Measurements from ENCODE around the gene ZBTB3. TPM values are rescaled to one million over a fixed set of nuclear protein-coding genes. Genes with fewer than 3 reads are reported as not detected.

The ZBTB3 gene
- total RNA-seq, 1 experiment from 2014 or later, result 43.4 TPM

- no peaks in the 10 kb centered on the region for H3K4me1 ChIP-seq (ENCODE audit: insufficient read depth, low read length)
- no peak within 1 kb of the TSS for H2BK12ac ChIP-seq (ENCODE audit: insufficient read length, low read depth, low read length)
- peak within 1 kb of the TSS; percentile 34 for H2AFZ ChIP-seq (ENCODE audit: low read length)
- Mint-ChIP-seq H3K27ac (peak within 1 kb of the TSS; percentile 99 to 100 (median 100)), H3K9me3 (no peaks in the 10 kb centered on the region), H3K4me1 (peaks cover 20 to 27% of the 10 kb centered on the region in 2 experiments), H3K27me3 (ENCODE audit: low read depth) (no peaks in the 10 kb centered on the region), H3K4me3 (peak within 1 kb of the TSS; percentile 89 to 95), H3K36me3 (ENCODE audit: insufficient read depth in 1 of 3, low read depth in 3 of 3) (peaks cover 21 to 43% (median 35%) of the 10 kb centered on the region in 3 experiments)
- peak within 1 kb of the TSS; percentile 96 for H3K27ac ChIP-seq (ENCODE audit: insufficient read length, low read depth, low read length)
- H2BK5ac ChIP-seq (ENCODE audit: insufficient read length, low read length), result peak within 1 kb of the TSS; percentile 33
- H3K18ac ChIP-seq (ENCODE audit: insufficient read length, low read depth, low read length), result peak within 1 kb of the TSS; percentile 78
- H3K23ac ChIP-seq (ENCODE audit: insufficient read length, low read depth, low read length), result no peak within 1 kb of the TSS
- H3K56ac ChIP-seq (ENCODE audit: insufficient read length, low read depth, low read length), result no peak within 1 kb of the TSS
- H3K79me1 ChIP-seq (ENCODE audit: insufficient read depth, low read depth, low read length, poor library complexity, severe bottlenecking), result peaks cover 6% of the 10 kb centered on the region
- no peak within 1 kb of the TSS for H4K91ac ChIP-seq (ENCODE audit: insufficient read length, low read depth, low read length)
- no peak within 1 kb of the TSS for H4K5ac ChIP-seq (ENCODE audit: insufficient read length, low read depth, low read length)
- H3K4me2 ChIP-seq (ENCODE audit: insufficient read depth, insufficient read length, low read length), result peak within 1 kb of the TSS; percentile 99
- WGBS (ENCODE audit: extremely low coverage, insufficient read length, low lambda C conversion rate), result no CpG with 5 or more reads among the region's 29 CpGs
- H3K4ac ChIP-seq (ENCODE audit: low read depth, low read length), result no peak within 1 kb of the TSS
- no peak within 1 kb of the TSS for H4K8ac ChIP-seq (replicated peaks; ENCODE audit: insufficient read length, low read depth, low read length)
- TF ChIP-seq, protein P1, sequence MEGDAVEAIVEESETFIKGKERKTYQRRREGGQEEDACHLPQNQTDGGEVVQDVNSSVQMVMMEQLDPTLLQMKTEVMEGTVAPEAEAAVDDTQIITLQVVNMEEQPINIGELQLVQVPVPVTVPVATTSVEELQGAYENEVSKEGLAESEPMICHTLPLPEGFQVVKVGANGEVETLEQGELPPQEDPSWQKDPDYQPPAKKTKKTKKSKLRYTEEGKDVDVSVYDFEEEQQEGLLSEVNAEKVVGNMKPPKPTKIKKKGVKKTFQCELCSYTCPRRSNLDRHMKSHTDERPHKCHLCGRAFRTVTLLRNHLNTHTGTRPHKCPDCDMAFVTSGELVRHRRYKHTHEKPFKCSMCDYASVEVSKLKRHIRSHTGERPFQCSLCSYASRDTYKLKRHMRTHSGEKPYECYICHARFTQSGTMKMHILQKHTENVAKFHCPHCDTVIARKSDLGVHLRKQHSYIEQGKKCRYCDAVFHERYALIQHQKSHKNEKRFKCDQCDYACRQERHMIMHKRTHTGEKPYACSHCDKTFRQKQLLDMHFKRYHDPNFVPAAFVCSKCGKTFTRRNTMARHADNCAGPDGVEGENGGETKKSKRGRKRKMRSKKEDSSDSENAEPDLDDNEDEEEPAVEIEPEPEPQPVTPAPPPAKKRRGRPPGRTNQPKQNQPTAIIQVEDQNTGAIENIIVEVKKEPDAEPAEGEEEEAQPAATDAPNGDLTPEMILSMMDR (conservative IDR thresholded peaks at IDR 0.05), result no peak
- no peaks in the 10 kb centered on the region for H3K9me3 ChIP-seq (ENCODE audit: control insufficient read depth, low read depth, low read length)
- no peak within 1 kb of the TSS for H2BK15ac ChIP-seq (ENCODE audit: low read depth, low read length)
- no peaks in the 10 kb centered on the region for H4K20me1 ChIP-seq (ENCODE audit: control insufficient read depth, insufficient read depth, insufficient read length)
- H2BK20ac ChIP-seq (ENCODE audit: low read depth, low read length, poor library complexity, severe bottlenecking), result no peak within 1 kb of the TSS
- H3K14ac ChIP-seq (ENCODE audit: insufficient read depth, low read length), result peak within 1 kb of the TSS; percentile 77; the same call in 1 of the 2 replicates
- H3K9ac ChIP-seq (ENCODE audit: extremely low read depth, insufficient read length, low read length), result peak within 1 kb of the TSS; percentile 93
- peaks cover 25% of the 10 kb centered on the region for H3K23me2 ChIP-seq (ENCODE audit: insufficient read length, low read depth, low read length, poor library complexity, severe bottlenecking)
- peaks cover 30% of the 10 kb centered on the region for H3K79me2 ChIP-seq (ENCODE audit: insufficient read depth, low read length)
- no peak within 1 kb of the TSS for H3T11ph ChIP-seq (ENCODE audit: low read length)
- no peak within 1 kb of the TSS for H2AK5ac ChIP-seq (ENCODE audit: insufficient read length, low read length)
- H2BK120ac ChIP-seq (ENCODE audit: low read depth, low read length, poor library complexity, severe bottlenecking), result no peak within 1 kb of the TSS
- DNase-seq, result peak; percentile 81
- no peaks in the 10 kb centered on the region for H3K27me3 ChIP-seq (ENCODE audit: insufficient read depth, low read length)
These were observed 25.6 kb downstream of the ZBTB3 start, which contains the start of gene TTC9C for GRCh38 chr11:62728171-62728988. Gene TTC9C (plus strand): TSS chr11:62728486. CDS start chr11:62728849, 363 bp downstream.
